ENCODE data around the gene THSD7A.
"Not testable (repeated sequence)": the region's sequence is repeated elsewhere in the genome, so short reads cannot be mapped to it uniquely, and the experiment has no call there.

THSD7A gene

GRCh38 chr7:11579141-11579540, 252.9 kb downstream of the THSD7A start:
- DNase-seq (ENCODE audit: low read depth in 2 of 2) = no peak

- DNase-seq (ENCODE audit: low read depth in 2 of 2) = no peak
Measured at GRCh38 chr7:11576310-11576709, 255.7 kb downstream of the THSD7A start.

GRCh38 chr7:11573128-11573750, 258.8 kb downstream of the THSD7A start:
- no peak for DNase-seq (ENCODE audit: low read depth in 2 of 2)

- no peak for DNase-seq (ENCODE audit: low read depth in 2 of 2)
Measured at GRCh38 chr7:11570922-11571550, 261.0 kb downstream of the THSD7A start.

- no peak for DNase-seq (ENCODE audit: low read depth in 2 of 2)
Measured at GRCh38 chr7:11570205-11570604, 261.8 kb downstream of the THSD7A start.

GRCh38 chr7:11567571-11567970, 264.4 kb downstream of the THSD7A start:
- no peak for DNase-seq (ENCODE audit: low read depth in 2 of 2)

- DNase-seq (ENCODE audit: low read depth in 2 of 2) = peak in 1 of 2 experiments; percentile 4
Measured at GRCh38 chr7:11557627-11558026, 274.4 kb downstream of the THSD7A start.

GRCh38 chr7:11552676-11553296, 279.2 kb downstream of the THSD7A start:
- DNase-seq (ENCODE audit: low read depth in 2 of 2) = no peak

GRCh38 chr7:11551470-11551869, 280.5 kb downstream of the THSD7A start:
- DNase-seq (ENCODE audit: low read depth in 2 of 2) = no peak

GRCh38 chr7:11548532-11548931, 283.5 kb downstream of the THSD7A start:
- no peak for DNase-seq (ENCODE audit: low read depth in 2 of 2)

- DNase-seq (ENCODE audit: low read depth in 2 of 2) = no peak
Measured at GRCh38 chr7:11541330-11541729, 290.7 kb downstream of the THSD7A start.

GRCh38 chr7:11540271-11540761, 291.7 kb downstream of the THSD7A start:
- peak; percentile 45 to 53 for DNase-seq (ENCODE audit: low read depth in 2 of 2)

GRCh38 chr7:11539853-11540252, 292.1 kb downstream of the THSD7A start:
- DNase-seq (ENCODE audit: low read depth in 2 of 2) = peak in 1 of 2 experiments; percentile 1

- DNase-seq (ENCODE audit: low read depth in 2 of 2) = no peak
Measured at GRCh38 chr7:11538751-11539299, 293.2 kb downstream of the THSD7A start.

GRCh38 chr7:11533229-11533820, 298.7 kb downstream of the THSD7A start:
- no peak for DNase-seq (ENCODE audit: low read depth in 2 of 2)

- no peak for DNase-seq (ENCODE audit: low read depth in 2 of 2)
Measured at GRCh38 chr7:11529382-11529781, 302.6 kb downstream of the THSD7A start.

GRCh38 chr7:11527707-11528106, 304.3 kb downstream of the THSD7A start:
- DNase-seq (ENCODE audit: low read depth in 2 of 2) = no peak

- no peak for DNase-seq (ENCODE audit: low read depth in 2 of 2)
Measured at GRCh38 chr7:11524476-11525397, 307.3 kb downstream of the THSD7A start.

GRCh38 chr7:11521964-11522499, 310.0 kb downstream of the THSD7A start:
- DNase-seq (ENCODE audit: low read depth in 2 of 2) = not testable (repeated sequence)

GRCh38 chr7:11517853-11518252, 314.1 kb downstream of the THSD7A start:
- DNase-seq (ENCODE audit: low read depth in 2 of 2) = no peak

GRCh38 chr7:11516328-11516727, 315.7 kb downstream of the THSD7A start:
- DNase-seq (ENCODE audit: low read depth in 2 of 2) = no peak

Data from fibroblast of skin of left biceps (primary cell).